DMS114 treated with DMSO at 0.1 percent for 48 hours (cell line): ENCODE data around the gene ARL14EPL.
"Not testable (repeated sequence)": the region's sequence is repeated elsewhere in the genome, so short reads cannot be mapped to it uniquely, and the experiment has no call there.

ENCODE experiments used
- DNase-seq: peaks from one replicate; lab custom pipeline; 2025; ENCODE audit not compliant: unreplicated experiment; lab: John Stamatoyannopoulos, UW

ARL14EPL gene

GRCh38 chr5:116046261-116046660 lies 14.0 kb downstream of the ARL14EPL start:
- no peak for DNase-seq

GRCh38 chr5:116046823-116047222 lies 14.6 kb downstream of the ARL14EPL start:
- DNase-seq: no peak

GRCh38 chr5:116058346-116058936 lies 26.2 kb downstream of the ARL14EPL start:
- DNase-seq: no peak

GRCh38 chr5:116062352-116062751 lies 30.1 kb downstream of the ARL14EPL start:
- no peak for DNase-seq

- no peak for DNase-seq
Observed at GRCh38 chr5:116063950-116064349, 31.7 kb downstream of the ARL14EPL start.

- DNase-seq: peak; percentile 44
Observed at GRCh38 chr5:116068028-116068632, 35.9 kb downstream of the ARL14EPL start.

- no peak for DNase-seq
Observed at GRCh38 chr5:116071211-116071610, 38.9 kb downstream of the ARL14EPL start.

GRCh38 chr5:116075191-116075831 lies 43.0 kb downstream of the ARL14EPL start:
- DNase-seq: no peak

GRCh38 chr5:116076496-116076895 lies 44.2 kb downstream of the ARL14EPL start:
- no peak for DNase-seq

GRCh38 chr5:116078199-116078598 lies 45.9 kb downstream of the ARL14EPL start:
- no peak for DNase-seq

- no peak for DNase-seq
Observed at GRCh38 chr5:116084287-116084691, 52.0 kb downstream of the ARL14EPL start.

- DNase-seq: peak; percentile 90
Observed at GRCh38 chr5:116084871-116085715, 52.8 kb downstream of the ARL14EPL start, which contains the start of gene COMMD10. Gene COMMD10, plus strand, starts transcription at chr5:116085025.

GRCh38 chr5:116086309-116086708 lies 54.0 kb downstream of the ARL14EPL start:
- not testable (repeated sequence) for DNase-seq

- DNase-seq: no peak
Observed at GRCh38 chr5:116088062-116088461, 55.8 kb downstream of the ARL14EPL start.

- DNase-seq: no peak
Observed at GRCh38 chr5:116090302-116090701, 58.0 kb downstream of the ARL14EPL start.

- no peak for DNase-seq
Observed at GRCh38 chr5:116091416-116091815, 59.1 kb downstream of the ARL14EPL start.

- DNase-seq: no peak
Observed at GRCh38 chr5:116097301-116097700, 65.0 kb downstream of the ARL14EPL start.

GRCh38 chr5:116098998-116099397 lies 66.7 kb downstream of the ARL14EPL start:
- no peak for DNase-seq

- not testable (repeated sequence) for DNase-seq
Observed at GRCh38 chr5:116104941-116105340, 72.7 kb downstream of the ARL14EPL start.
